Heart left ventricle (tissue), 16 donors: Measurements from ENCODE around the gene ARL8A. TPM values are rescaled to one million over a fixed set of nuclear protein-coding genes. Genes with fewer than 3 reads are reported as not detected.
"Not testable (repeated sequence)": the region's sequence is repeated elsewhere in the genome, so short reads cannot be mapped to it uniquely, and the experiment has no call there.

ENCODE experiments used
- ATAC-seq, 4 donors: fragments of 200-7000 bp; cut with Tn5 transposase; one replicate each; pipeline ENCODE4 v1.9.1; 2020 to 2022; ENCODE audit warnings: moderate library complexity in 4 of 4, mild to moderate bottlenecking in 3 of 4, moderate number of reproducible peaks in 1 of 4
- DNase-seq, 5 donors: peaks; one replicate each; pipeline ENCODE4 v3.0.0-alpha.2; 2020
- H3K27ac ChIP-seq, 12 donors: fragments of 200-600 bp; sonication (generic) in 4 of 12; one replicate each; pipeline versions ENCODE4 v1.5.0 to v1.8.0; 2016 to 2022; ENCODE audit warnings: mild to moderate bottlenecking in 2 of 12
- H3K27me3 ChIP-seq, 9 donors: fragments of 200-600 bp; sonication (generic) in 2 of 9; one replicate each; pipeline versions ENCODE4 v1.5.1 to v1.8.0; 2016 to 2022; ENCODE audit warnings: mild to moderate bottlenecking in 3 of 9
- H3K36me3 ChIP-seq, 9 donors: fragments of 200-600 bp; sonication (generic) in 2 of 9; one replicate each; pipeline versions ENCODE4 v1.5.0 to v1.8.0; 2018 to 2022; ENCODE audit warnings: mild to moderate bottlenecking in 2 of 9
- H3K4me1 ChIP-seq, 12 donors: fragments of 200-600 bp; sonication (generic) in 4 of 12; one replicate each; pipeline versions ENCODE4 v1.5.0 to v1.8.0; 2016 to 2022; ENCODE audit warnings: mild to moderate bottlenecking in 3 of 12
- H3K4me3 ChIP-seq, 12 donors: fragments of 200-600 bp; sonication (generic) in 4 of 12; one replicate each; pipeline versions ENCODE4 v1.5.0 to v1.8.0; 2017 to 2022; ENCODE audit warnings: mild to moderate bottlenecking in 9 of 12, moderate library complexity in 4 of 12
- H3K9me3 ChIP-seq, 12 donors: fragments of 200-600 bp; sonication (generic) in 4 of 12; one replicate each; pipeline versions ENCODE4 v1.5.0 to v1.8.0; 2016 to 2022; ENCODE audit warnings: mild to moderate bottlenecking in 1 of 12
- CTCF ChIP-seq, 12 donors: fragments of 200-600 bp; sonication (generic) in 4 of 12; IDR thresholded peaks; one replicate each; pipeline versions ENCODE4 v1.5.0 to v1.8.0; 2018 to 2022; ENCODE audit warnings: antibody characterized with exemption in 12 of 12, mild to moderate bottlenecking in 5 of 12
- POLR2A ChIP-seq, 2 donors: fragments of 450-650 bp; IDR thresholded peaks; one replicate each; pipeline ENCODE4 v1.6.1; 2017; ENCODE audit warnings: antibody characterized with exemption in 2 of 2, mild to moderate bottlenecking in 2 of 2, moderate library complexity in 2 of 2
- WGBS, 4 donors: extraction: QIAGEN DNeasy Blood & Tissue Kit in 2 of 4; methylation state at CpG; one replicate each; pipeline versions ENCODE4 v1.1.5 to v1.1.7; 2013 to 2018; 5-methylcytosine and 5-hydroxymethylcytosine counted together
- intact Hi-C, 10 donors: fragments of 100-400 bp; cut with DNase I; formaldehyde crosslinking; loops; one replicate each; pipeline versions ENCODE4 v1.11.1 to v1.14.2; 2022
- polyA plus RNA-seq, 2 donors: library from polyadenylated mRNA; stranded (reverse); fragments of 200-250 nt; gene quantifications; one replicate each; pipeline ENCODE4 v1.2.3, GENCODE V29; 2013
- total RNA-seq, 9 donors: library from RNA; depleted of rRNA in 2 of 9; stranded (reverse); fragments of >200 nt in 2 of 9; fragmentation: NEBNext Ultra II Directional in 3 of 9; extraction: Animal tissue kit (Norgen Biotek cat#: 25700) in 3 of 9; gene quantifications; one replicate each; pipeline versions ENCODE4 v1.1.0 to v1.2.4, GENCODE V29; 2016 to 2023
- donor health status: ischemic (EF 13 %, LVEDD 7.1; RV severe dilation, severe dysfunction).
- donor health status: healthy with polysubstance abuse.
- donor health status: DM: no; HTN: yes; CAD: no.
- donor health status: DM: no; HTN: no; CAD: no.
- donor health status: ischemic (EF 25% LVEDD 6.9; RV normal size, moderate dysfunction).
- donor health status: ischemic (EF 25% LVEDD 5.7; RV mildly dilated, moderate dysfunction).
- donor health status: healthy.
- donor health status: DM: yes; HTN: yes; CAD: no.
- donor health status: ischemic (EF 35%, LVEDD 5.7; RV mildly dilated, moderate dysfunction).
- donor health status: nonischemic (EF 11% LVEDD 7.7; RV severe dilation, severe dysfunction).
- donor health status: DM: yes; HTN: yes; CAD: no.
- donor health status: PGD.
- donor health status: ischemic (EF 29% LVEDD 5.4; RV normal size, mild dysfunction).
- donor health status: nonischemic (EF 23%, LVEDD 6.1; RV moderate dilation, normal function).

Gene ARL8A
- total and polyA plus RNA-seq, 11 donors, result 22.6 to 86.4 (median 73.3) TPM

- ATAC-seq, result no peak
- peak in 1 of 5 donors; percentile 11 for DNase-seq
- TF ChIP-seq POLR2A (IDR thresholded peaks at IDR 0.05) (no peak), CTCF (IDR thresholded peaks at IDR 0.05) (no peak)
- H3K9me3 ChIP-seq, result no peaks in the 10 kb centered on the region
- H3K4me1 ChIP-seq, result peaks cover 0 to 12% (median 5%) of the 10 kb centered on the region in 12 donors
- peaks cover 0 to 34% (median 0%) of the 10 kb centered on the region in 9 donors for H3K36me3 ChIP-seq
- 78 to 85% (median 82%) methylated on average over 4 of the region's 4 CpGs for WGBS, 4 donors
- H3K27ac ChIP-seq, result no peak overlapping the region
- no peak overlapping the region for H3K4me3 ChIP-seq
- no peaks in the 10 kb centered on the region for H3K27me3 ChIP-seq
- intact Hi-C loops, result no loop called here
Observed at GRCh38 chr1:202148391-202148790, 3.9 kb upstream of the ARL8A start.

- ATAC-seq (no peak), DNase-seq (peak in 1 of 5 donors; percentile 7)
- H3K4me1 ChIP-seq, result peaks cover 0 to 26% (median 17%) of the 10 kb centered on the region in 12 donors
- no peaks in the 10 kb centered on the region for H3K27me3 ChIP-seq
- peaks cover 0 to 21% (median 0%) of the 10 kb centered on the region in 9 donors for H3K36me3 ChIP-seq
- TF ChIP-seq POLR2A (IDR thresholded peaks at IDR 0.05) (no peak), CTCF (IDR thresholded peaks at IDR 0.05) (no peak)
- intact Hi-C loops, result no loop called here
- WGBS, 4 donors, result 57 to 73% (median 72%) methylated on average over 3 of the region's 3 CpGs
- no peaks in the 10 kb centered on the region for H3K9me3 ChIP-seq
- no peak overlapping the region for H3K4me3 ChIP-seq
- H3K27ac ChIP-seq, result no peak overlapping the region
Observed at GRCh38 chr1:202146993-202147392, 2.5 kb upstream of the ARL8A start.

DNA sequence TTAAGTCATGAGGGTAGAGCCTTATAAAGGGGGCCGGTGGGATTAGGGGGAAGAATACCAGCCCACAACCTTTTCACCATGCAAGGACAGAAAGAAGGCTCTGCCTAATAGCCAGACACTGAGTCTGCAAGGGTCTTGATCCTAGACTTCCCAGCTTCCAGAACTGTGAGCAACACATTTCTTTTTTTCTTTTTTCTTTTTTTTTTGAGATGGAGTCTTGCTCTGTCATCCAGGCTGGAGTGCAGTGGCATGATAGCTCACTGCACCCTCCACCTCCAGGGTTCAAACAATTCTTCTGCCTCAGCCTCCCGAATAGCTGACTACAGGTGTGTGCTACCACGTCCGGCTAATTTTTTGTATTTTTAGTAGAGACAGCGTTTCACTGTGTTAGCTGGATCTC lies 1.7 kb upstream of the ARL8A start:
- H3K9me3 ChIP-seq, result no peaks in the 10 kb centered on the region
- ATAC-seq (no peak), DNase-seq (no peak)
- intact Hi-C loops, result no loop called here
- TF ChIP-seq POLR2A (IDR thresholded peaks at IDR 0.05) (no peak), CTCF (IDR thresholded peaks at IDR 0.05) (no peak)
- peaks cover 0 to 31% (median 18%) of the 10 kb centered on the region in 12 donors for H3K4me1 ChIP-seq
- H3K36me3 ChIP-seq, result peaks cover 0 to 15% (median 0%) of the 10 kb centered on the region in 9 donors
- no peak overlapping the region for H3K27ac ChIP-seq
- H3K4me3 ChIP-seq, result no peak overlapping the region
- WGBS, 4 donors, result 94 to 97% (median 95%) methylated on average over 5 of the region's 5 CpGs
- no peaks in the 10 kb centered on the region for H3K27me3 ChIP-seq

GRCh38 chr1:202145744-202146140 lies 1.2 kb upstream of the ARL8A start:
- H3K9me3 ChIP-seq, ATAC-seq, H3K27me3 ChIP-seq, intact Hi-C loops, DNase-seq: not testable (repeated sequence)
- peak overlapping the region in 2 of 12 donors; percentile 91 to 95 for H3K27ac ChIP-seq
- H3K4me3 ChIP-seq, result peak overlapping the region in 2 of 12 donors; percentile 97 to 100
- H3K4me1 ChIP-seq, result peaks cover 0 to 37% (median 21%) of the 10 kb centered on the region in 12 donors
- H3K36me3 ChIP-seq, result peaks cover 0 to 12% (median 0%) of the 10 kb centered on the region in 9 donors
- WGBS, 4 donors, result 92 to 97% (median 95%) methylated on average over 8 of the region's 8 CpGs
